ENCODE data around the gene ASB13. TPM values are rescaled to one million over a fixed set of nuclear protein-coding genes. Genes with fewer than 3 reads are reported as not detected.

Gene ASB13
- total RNA-seq, 4 donors from 2014 or later = 9.9 to 27.7 (median 14.2) TPM

GRCh38 chr10:5649746-5650145, 16.6 kb downstream of the ASB13 start:
- TF ChIP-seq POLR2A (IDR thresholded peaks at IDR 0.05) = no peak
- no peak for TF ChIP-seq CTCF (IDR thresholded peaks at IDR 0.05)
- intact Hi-C loops (cut with DNase I) = no loop called here
- peaks cover 0 to 10% of the 10 kb centered on the region in 2 donors for H3K4me1 ChIP-seq
- WGBS, 2 donors = 97 to 99% methylated on average over 11 of the region's 11 CpGs
- no peaks in the 10 kb centered on the region for H3K36me3 ChIP-seq
- no peak overlapping the region for H3K27ac ChIP-seq
- no peaks in the 10 kb centered on the region for H3K27me3 ChIP-seq
- H3K4me3 ChIP-seq (replicated peaks in 1 of 3) = no peak overlapping the region
- DNase-seq = no peak
- H3K9me3 ChIP-seq = no peaks in the 10 kb centered on the region

GRCh38 chr10:5648494-5649457, 17.6 kb downstream of the ASB13 start:
- DNase-seq = no peak
- Histone ChIP-seq H3K27ac (no peak overlapping the region), H3K4me3 (replicated peaks in 1 of 3) (no peak overlapping the region), H3K4me1 (peaks cover 0 to 12% of the 10 kb centered on the region in 2 donors), H3K9me3 (no peaks in the 10 kb centered on the region), H3K27me3 (no peaks in the 10 kb centered on the region), H3K36me3 (no peaks in the 10 kb centered on the region)
- no peak for TF ChIP-seq CTCF (IDR thresholded peaks at IDR 0.05)
- TF ChIP-seq POLR2A (IDR thresholded peaks at IDR 0.05) = no peak
- intact Hi-C loops (cut with DNase I) = no loop called here
- WGBS, 2 donors = 95% methylated on average over 45 to 46 of the region's 50 CpGs

GRCh38 chr10:5647507-5648240, 18.7 kb downstream of the ASB13 start:
- Histone ChIP-seq H3K4me1 (peaks cover 0 to 14% of the 10 kb centered on the region in 2 donors), H3K27ac (no peak overlapping the region), H3K4me3 (replicated peaks in 1 of 3) (no peak overlapping the region), H3K27me3 (no peaks in the 10 kb centered on the region), H3K9me3 (no peaks in the 10 kb centered on the region), H3K36me3 (no peaks in the 10 kb centered on the region)
- DNase-seq = no peak
- intact Hi-C loops (cut with DNase I) = no loop called here
- TF ChIP-seq POLR2A (IDR thresholded peaks at IDR 0.05) = no peak
- no peak for TF ChIP-seq CTCF (IDR thresholded peaks at IDR 0.05)
- 88 to 94% methylated on average over 11 of the region's 11 CpGs for WGBS, 2 donors

- Histone ChIP-seq H3K36me3 (peaks cover 8 to 10% of the 10 kb centered on the region in 2 donors), H3K4me3 (replicated peaks in 1 of 3) (no peak overlapping the region), H3K9me3 (no peaks in the 10 kb centered on the region), H3K4me1 (peaks cover 0 to 14% of the 10 kb centered on the region in 2 donors), H3K27ac (peak overlapping the region; percentile 62 to 71 (median 66)), H3K27me3 (no peaks in the 10 kb centered on the region)
- intact Hi-C loops (cut with DNase I) = no loop called here
- 62 to 77% methylated on average over 19 to 20 of the region's 21 CpGs for WGBS, 2 donors
- TF ChIP-seq POLR2A (IDR thresholded peaks at IDR 0.05) (no peak), CTCF (IDR thresholded peaks at IDR 0.05) (no peak)
- DNase-seq = peak in 1 of 2 donors; percentile 19
Observed at GRCh38 chr10:5645944-5646617, 20.3 kb downstream of the ASB13 start.
